GM12892 (cell line): ENCODE measurements around the gene EIF5AL1.

Experiments
- POLR2A ChIP-seq: IDR thresholded peaks from 2 replicates; pipeline ENCODE4 v1.6.1; 2011; ENCODE audit warnings: low read depth, low read length, control low read depth
- POLR2AphosphoS5 ChIP-seq: IDR thresholded peaks from 2 replicates; pipeline ENCODE4 v1.6.1; 2011; ENCODE audit warnings: low read depth, low read length, control low read depth
- TAF1 ChIP-seq: IDR thresholded peaks from 2 replicates; pipeline ENCODE4 v1.6.1; 2011; ENCODE audit warnings: low read depth, mild to moderate bottlenecking, control low read depth, low read length, borderline replicate concordance

GRCh38 chr10:79468841-79469585 is 43.3 kb upstream of the EIF5AL1 start:
- no peak for TF ChIP-seq POLR2A
- no peak for TF ChIP-seq TAF1
- no peak for TF ChIP-seq POLR2AphosphoS5
